SK-N-SH treated with all-trans-retinoic acid at 6 μM for 48 hours (cell line): Measurements from ENCODE around the gene INPP4B.

ENCODE experiments used
- CREB5 ChIP-seq: fragments of 250-450 bp; sonication (Bioruptor Pico); IDR thresholded peaks from 2 replicates; pipeline ENCODE4 v1.5.1; 2020; ENCODE audit warnings: low read depth, mild to moderate bottlenecking, moderate library complexity
- ZFP3 ChIP-seq: fragments of 250-450 bp; sonication (Bioruptor Pico); IDR thresholded peaks from 2 replicates; pipeline ENCODE4 v1.5.0; 2020; ENCODE audit warnings: mild to moderate bottlenecking, moderate library complexity

GRCh38 chr4:142383800-142384470 lies 462.2 kb downstream of the INPP4B start:
- TF ChIP-seq ZFP3 (CRISPR knock-in tag) (no peak), CREB5 (CRISPR knock-in tag) (no peak)
